GM23338 (cell line): ENCODE measurements around the gene JARID2. TPM values are rescaled to one million over a fixed set of nuclear protein-coding genes. Genes with fewer than 3 reads are reported as not detected.
A peak's percentile ranks its signal among the peaks of the same experiment; 100 is the strongest.

ENCODE experiments used
- ATAC-seq: fragments of 200-7000 bp; cut with Tn5 transposase; 3 replicates; pipeline ENCODE4 v1.9.1; 2020
- DNase-seq: peaks from one replicate; pipeline ENCODE4 v3.0.0-alpha.2; 2015; ENCODE audit warnings: low spot score
- H2AFZ ChIP-seq: fragments of 200-600 bp; sonication (generic); 2 replicates; pipeline ENCODE4 v1.8.0; 2016; ENCODE audit warnings: antibody characterized with exemption, mild to moderate bottlenecking, moderate library complexity
- H3F3A ChIP-seq: fragments of 200-600 bp; sonication (generic); replicated peaks from 2 replicates; pipeline ENCODE4 v1.8.0; 2017; ENCODE audit warnings: antibody characterized with exemption, mixed run types, low read depth
- H3K27ac ChIP-seq: fragments of 200-600 bp; sonication (generic); 2 replicates; pipeline ENCODE4 v1.6.1; 2016; ENCODE audit warnings: low read depth
- H3K27me3 ChIP-seq: fragments of 200-600 bp; sonication (generic); 2 replicates; pipeline ENCODE4 v1.8.0; 2016; ENCODE audit warnings: mild to moderate bottlenecking, mixed run types, moderate library complexity; ENCODE audit not compliant: insufficient read depth
- H3K36me3 ChIP-seq: fragments of 200-600 bp; sonication (generic); 2 replicates; pipeline ENCODE4 v1.8.0; 2016; ENCODE audit warnings: mild to moderate bottlenecking; ENCODE audit not compliant: insufficient read depth
- H3K4me1 ChIP-seq: fragments of 200-600 bp; sonication (generic); 2 replicates; pipeline ENCODE4 v1.8.0; 2016; ENCODE audit warnings: mild to moderate bottlenecking, moderate library complexity; ENCODE audit not compliant: insufficient read depth
- H3K4me2 ChIP-seq: fragments of 200-600 bp; sonication (generic); 2 replicates; pipeline ENCODE4 v1.7.1; 2017; ENCODE audit warnings: mixed run types
- H3K4me3 ChIP-seq: fragments of 200-600 bp; sonication (generic); 2 replicates; pipeline ENCODE4 v1.6.1; 2016; ENCODE audit warnings: mixed run types
- H3K79me2 ChIP-seq: fragments of 200-600 bp; sonication (generic); replicated peaks from 2 replicates; pipeline ENCODE4 v1.8.0; 2017; ENCODE audit warnings: mild to moderate bottlenecking; ENCODE audit not compliant: insufficient read depth
- H3K9me2 ChIP-seq: fragments of 200-600 bp; sonication (generic); 2 replicates; pipeline ENCODE4 v1.8.0; 2017; ENCODE audit not compliant: insufficient read depth
- H4K20me1 ChIP-seq: fragments of 200-600 bp; sonication (generic); replicated peaks from 2 replicates; pipeline ENCODE4 v1.8.0; 2017; ENCODE audit warnings: mild to moderate bottlenecking; ENCODE audit not compliant: insufficient read depth
- H3K27ac Mint-ChIP-seq: 2 replicates; pipeline ENCODE4 v1.8.0; 2020; ENCODE audit warnings: inconsistent platforms, mild to moderate bottlenecking, moderate library complexity, mixed read lengths
- H3K27me3 Mint-ChIP-seq: 3 replicates; pipeline ENCODE4 v1.8.0; 2022; ENCODE audit warnings: low read depth, mild to moderate bottlenecking, moderate library complexity, mixed read lengths, inconsistent platforms; ENCODE audit not compliant: insufficient read depth, poor library complexity
- H3K36me3 Mint-ChIP-seq: 3 replicates; pipeline ENCODE4 v1.8.0; 2021; ENCODE audit warnings: low read depth, mild to moderate bottlenecking, inconsistent platforms, moderate library complexity, mixed read lengths
- H3K4me1 Mint-ChIP-seq: 3 replicates; pipeline ENCODE4 v1.8.0; 2020; ENCODE audit warnings: mild to moderate bottlenecking, inconsistent platforms, mixed read lengths
- H3K4me3 Mint-ChIP-seq: 3 replicates; pipeline ENCODE4 v1.8.0; 2021; ENCODE audit warnings: moderate library complexity, mild to moderate bottlenecking, inconsistent platforms, mixed read lengths
- H3K9me3 Mint-ChIP-seq: 3 replicates; pipeline ENCODE4 v1.8.0; 2020; ENCODE audit warnings: moderate library complexity, mild to moderate bottlenecking, inconsistent platforms, mixed read lengths
- CREB1 ChIP-seq: fragments of 250-450 bp; sonication (Bioruptor Pico); IDR thresholded peaks from 2 replicates; pipeline ENCODE4 v1.5.0; 2020; ENCODE audit warnings: low read depth, mild to moderate bottlenecking, moderate library complexity
- CTCF ChIP-seq, 2 experiments: fragments of 200-600 bp in 1 of 2; sonication (generic) in 1 of 2; conservative IDR thresholded peaks; 2 replicates each; pipeline versions ENCODE4 v1.5.1 to v1.6.1; 2016 to 2017; ENCODE audit warnings: antibody characterized with exemption in 2 of 2, low read depth in 2 of 2, mild to moderate bottlenecking in 2 of 2, moderate library complexity in 1 of 2
- ETS1 ChIP-seq: IDR thresholded peaks from 2 replicates; pipeline ENCODE4 v1.6.1; 2016; ENCODE audit warnings: antibody characterized with exemption
- EZH2 ChIP-seq: fragments of 200-600 bp; sonication (generic); IDR thresholded peaks from one replicate; pipeline ENCODE4 v1.8.0; 2017; ENCODE audit warnings: antibody characterized with exemption, mild to moderate bottlenecking, low read depth; ENCODE audit not compliant: unreplicated experiment
- EZH2phosphoT487 ChIP-seq: fragments of 200-600 bp; sonication (generic); IDR thresholded peaks from one replicate; pipeline ENCODE4 v1.8.1; 2018; ENCODE audit warnings: antibody characterized with exemption; ENCODE audit not compliant: unreplicated experiment
- JUNB ChIP-seq: IDR thresholded peaks from one replicate; pipeline ENCODE4 v1.6.1; 2016; ENCODE audit warnings: antibody characterized with exemption; ENCODE audit not compliant: unreplicated experiment
- NANOG ChIP-seq: IDR thresholded peaks from 2 replicates; pipeline ENCODE4 v1.6.1; 2016; ENCODE audit warnings: antibody characterized with exemption, borderline replicate concordance
- POLR2AphosphoS5 ChIP-seq: IDR thresholded peaks from 2 replicates; pipeline ENCODE4 v1.6.1; 2016; ENCODE audit warnings: antibody characterized with exemption, low read depth
- REST ChIP-seq: IDR thresholded peaks from one replicate; pipeline ENCODE4 v1.6.1; 2018; ENCODE audit warnings: antibody characterized with exemption; ENCODE audit not compliant: unreplicated experiment
- STAT1 ChIP-seq: IDR thresholded peaks from one replicate; pipeline ENCODE4 v1.6.1; 2016; ENCODE audit warnings: antibody characterized with exemption; ENCODE audit not compliant: unreplicated experiment
- ZNF114 ChIP-seq: fragments of 250-450 bp; sonication (Bioruptor Pico); IDR thresholded peaks from 2 replicates; pipeline ENCODE4 v1.5.0; 2020; ENCODE audit warnings: mild to moderate bottlenecking, moderate library complexity
- ZNF331 ChIP-seq: fragments of 250-450 bp; sonication (Bioruptor Pico); IDR thresholded peaks from 2 replicates; pipeline ENCODE4 v1.5.0; 2020; ENCODE audit warnings: low read depth, mild to moderate bottlenecking, moderate library complexity
- ZNF462 ChIP-seq: fragments of 250-450 bp; sonication (Bioruptor Pico); IDR thresholded peaks from 2 replicates; pipeline ENCODE4 v1.5.0; 2020; ENCODE audit warnings: mild to moderate bottlenecking, moderate library complexity
- long read RNA-seq: library from polyadenylated mRNA; unstranded; transcript quantifications from one replicate; pipeline ENCODE4 v2.0.0, GENCODE V29; 2020; ENCODE audit not compliant: unreplicated experiment
- polyA plus RNA-seq: library from polyadenylated mRNA; unstranded; fragments of >200 nt; fragmentation: Nextera tagmentation; extraction: Ambion mirVana; gene quantifications from 2 replicates; pipeline ENCODE4 v1.2.1, GENCODE V29; 2016
- total RNA-seq: library from RNA; depleted of rRNA; stranded (reverse); fragments of >200 nt; shearing (Covaris generic); gene quantifications from 2 replicates; pipeline ENCODE4 v1.2.3, GENCODE V29; 2014; rRNA removed

The JARID2 gene
- total RNA-seq (177 and 196 TPM in 2 replicates), polyA plus RNA-seq (87.6 and 92.8 TPM in 2 replicates)
- long read RNA-seq, partial matches to known transcripts, result 16 of 24 reads
- long read RNA-seq, other reads (novel, unspliced or antisense), result 8 of 24 reads

- TF ChIP-seq POLR2AphosphoS5 (peak; percentile 81), ZNF462 (CRISPR knock-in tag) (no peak), ZNF114 (no peak), REST (no peak), JUNB (peak; percentile 95), EZH2phosphoT487 (no peak), STAT1 (no peak), ZNF331 (CRISPR knock-in tag) (no peak), EZH2 (no peak), CREB1 (CRISPR knock-in tag) (peak; percentile 72), CTCF (conservative IDR thresholded peaks at IDR 0.05; ENCODE audit: low read depth in 2 of 2) (no peak), ETS1 (peak; percentile 79), NANOG (no peak)
- H3K27ac Mint-ChIP-seq, result peak within 1 kb of the TSS; percentile 97
- peaks cover 40% of the 10 kb centered on the region for H3K36me3 Mint-ChIP-seq
- H3K27me3 Mint-ChIP-seq, result peaks cover 24% of the 10 kb centered on the region
- H3F3A ChIP-seq, result peaks cover 17% of the 10 kb centered on the region; the same call in 1 of the 2 replicates
- H4K20me1 ChIP-seq, result peaks cover 35% of the 10 kb centered on the region
- H3K4me2 ChIP-seq, result peak within 1 kb of the TSS; percentile 87
- peaks cover 39% of the 10 kb centered on the region for H3K4me1 ChIP-seq
- no peaks in the 10 kb centered on the region for H3K27me3 ChIP-seq
- H3K27ac ChIP-seq, result peak within 1 kb of the TSS; percentile 74
- peaks cover 75% of the 10 kb centered on the region for H3K79me2 ChIP-seq
- H3K4me3 ChIP-seq, result peak within 1 kb of the TSS; percentile 92
- peak; percentile 56 for ATAC-seq
- no peaks in the 10 kb centered on the region for H3K36me3 ChIP-seq
- peaks cover 53% of the 10 kb centered on the region for H3K4me1 Mint-ChIP-seq
- no peak within 1 kb of the TSS for H2AFZ ChIP-seq
- DNase-seq, result peak; percentile 98
- H3K9me3 Mint-ChIP-seq, result peaks cover 8% of the 10 kb centered on the region; the same call in 2 of the 3 replicates
- H3K4me3 Mint-ChIP-seq, result peak within 1 kb of the TSS; percentile 98
- no peaks in the 10 kb centered on the region for H3K9me2 ChIP-seq
These were observed at the start of gene JARID2 for GRCh38 chr6:15245361-15246216. TSS of gene JARID2 (plus strand) at chr6:15246069. CDS start at chr6:15246540, 471 bp downstream.
